Lower lobe of right lung (tissue), 2 donors: ENCODE data around the gene NFRKB. TPM values are rescaled to one million over a fixed set of nuclear protein-coding genes. Genes with fewer than 3 reads are reported as not detected.
A peak's percentile ranks its signal among the peaks of the same experiment; 100 is the strongest.

Source experiments
- ATAC-seq, 2 donors: fragments of 200-7000 bp; cut with Tn5 transposase; one replicate each; pipeline ENCODE4 v1.9.1; 2020 to 2022; ENCODE audit warnings: mild to moderate bottlenecking in 2 of 2, moderate library complexity in 2 of 2
- DNase-seq: peaks from one replicate; pipeline ENCODE4 v3.0.0-alpha.2; 2020
- H3K27ac ChIP-seq: fragments of 200-600 bp; one replicate; pipeline ENCODE4 v1.8.0; 2022
- H3K27me3 ChIP-seq: fragments of 200-600 bp; one replicate; pipeline ENCODE4 v1.8.0; 2022; ENCODE audit warnings: low read depth
- H3K36me3 ChIP-seq: fragments of 200-600 bp; one replicate; pipeline ENCODE4 v1.8.0; 2022; ENCODE audit warnings: mild to moderate bottlenecking
- H3K4me1 ChIP-seq: fragments of 200-600 bp; one replicate; pipeline ENCODE4 v1.8.0; 2022
- H3K4me3 ChIP-seq: fragments of 200-600 bp; one replicate; pipeline ENCODE4 v1.8.0; 2022; ENCODE audit warnings: mild to moderate bottlenecking
- H3K9me3 ChIP-seq: fragments of 200-600 bp; one replicate; pipeline ENCODE4 v1.8.0; 2022
- CTCF ChIP-seq: fragments of 200-600 bp; IDR thresholded peaks from one replicate; pipeline ENCODE4 v1.8.0; 2022; ENCODE audit warnings: antibody characterized with exemption, mild to moderate bottlenecking
- intact Hi-C: fragments of 100-400 bp; cut with DNase I; formaldehyde crosslinking; loops from one replicate; pipeline ENCODE4 v1.11.0; 2022
- total RNA-seq: library from RNA; stranded (reverse); fragmentation: NEBNext Ultra II Directional; extraction: Animal tissue kit (Norgen Biotek cat#: 25700); gene quantifications from one replicate; pipeline ENCODE4 v1.2.1, GENCODE V29; 2021
- donor health status: DM: no; HTN: yes; CAD: no; lungs with severe emphysema.

NFRKB gene
- total RNA-seq, 1 donor from 2014 or later, result 25.5 TPM

- no peak overlapping the region for H3K27ac ChIP-seq
- no peak for TF ChIP-seq CTCF
- no peaks in the 10 kb centered on the region for H3K4me1 ChIP-seq
- H3K4me3 ChIP-seq, result no peak overlapping the region
- peaks cover 49% of the 10 kb centered on the region for H3K36me3 ChIP-seq
- no peaks in the 10 kb centered on the region for H3K9me3 ChIP-seq
- intact Hi-C loops, result no loop called here
- no peaks in the 10 kb centered on the region for H3K27me3 ChIP-seq
- DNase-seq (no peak), ATAC-seq (no peak)
Observed at GRCh38 chr11:129918361-129918760, 23.0 kb upstream of the NFRKB start.

GRCh38 chr11:129917231-129917630 is 21.9 kb upstream of the NFRKB start:
- H3K27me3 ChIP-seq, result no peaks in the 10 kb centered on the region
- ATAC-seq, result no peak
- no peaks in the 10 kb centered on the region for H3K4me1 ChIP-seq
- intact Hi-C loops, result no loop called here
- no peak for TF ChIP-seq CTCF
- H3K9me3 ChIP-seq, result no peaks in the 10 kb centered on the region
- H3K4me3 ChIP-seq, result no peak overlapping the region
- no peak overlapping the region for H3K27ac ChIP-seq
- peaks cover 54% of the 10 kb centered on the region for H3K36me3 ChIP-seq
- no peak for DNase-seq

- ATAC-seq, result no peak
- no peaks in the 10 kb centered on the region for H3K9me3 ChIP-seq
- intact Hi-C loops, result no loop called here
- no peak for TF ChIP-seq CTCF
- H3K4me3 ChIP-seq, result no peak overlapping the region
- H3K27me3 ChIP-seq, result no peaks in the 10 kb centered on the region
- peaks cover 70% of the 10 kb centered on the region for H3K36me3 ChIP-seq
- no peak for DNase-seq
- no peaks in the 10 kb centered on the region for H3K4me1 ChIP-seq
- H3K27ac ChIP-seq, result no peak overlapping the region
Observed at GRCh38 chr11:129911298-129911697, 15.9 kb upstream of the NFRKB start.

- DNase-seq (no peak), ATAC-seq (peak; percentile 44 to 57)
- Histone ChIP-seq H3K36me3 (peaks cover 67% of the 10 kb centered on the region), H3K4me3 (no peak overlapping the region), H3K9me3 (no peaks in the 10 kb centered on the region), H3K4me1 (no peaks in the 10 kb centered on the region), H3K27me3 (no peaks in the 10 kb centered on the region), H3K27ac (no peak overlapping the region)
- no peak for TF ChIP-seq CTCF
- intact Hi-C loops, result no loop called here
Observed at GRCh38 chr11:129910360-129910759, 15.0 kb upstream of the NFRKB start.

GRCh38 chr11:129905402-129905801 is 10.0 kb upstream of the NFRKB start:
- no peaks in the 10 kb centered on the region for H3K27me3 ChIP-seq
- no peak overlapping the region for H3K27ac ChIP-seq
- H3K9me3 ChIP-seq, result no peaks in the 10 kb centered on the region
- intact Hi-C loops, result no loop called here
- no peak for DNase-seq
- peaks cover 61% of the 10 kb centered on the region for H3K36me3 ChIP-seq
- no peak overlapping the region for H3K4me3 ChIP-seq
- no peaks in the 10 kb centered on the region for H3K4me1 ChIP-seq
- no peak for ATAC-seq
- no peak for TF ChIP-seq CTCF

- peak overlapping the region; percentile 85 for H3K27ac ChIP-seq
- TF ChIP-seq CTCF, result no peak
- H3K4me1 ChIP-seq, result peaks cover 10% of the 10 kb centered on the region
- DNase-seq, result peak; percentile 57
- intact Hi-C loops, result no loop called here
- H3K4me3 ChIP-seq, result peak overlapping the region; percentile 99
- ATAC-seq, result peak; percentile 37 to 41
- peaks cover 20% of the 10 kb centered on the region for H3K36me3 ChIP-seq
- no peaks in the 10 kb centered on the region for H3K27me3 ChIP-seq
- H3K9me3 ChIP-seq, result no peaks in the 10 kb centered on the region
Observed at GRCh38 chr11:129896062-129896461, 684 bp upstream of the NFRKB start.
